Measurements from ENCODE around the gene CAPN10.
A peak's percentile ranks its signal among the peaks of the same experiment; 100 is the strongest.
"Not testable (repeated sequence)": the region's sequence is repeated elsewhere in the genome, so short reads cannot be mapped to it uniquely, and the experiment has no call there.

The CAPN10 gene, protein sequence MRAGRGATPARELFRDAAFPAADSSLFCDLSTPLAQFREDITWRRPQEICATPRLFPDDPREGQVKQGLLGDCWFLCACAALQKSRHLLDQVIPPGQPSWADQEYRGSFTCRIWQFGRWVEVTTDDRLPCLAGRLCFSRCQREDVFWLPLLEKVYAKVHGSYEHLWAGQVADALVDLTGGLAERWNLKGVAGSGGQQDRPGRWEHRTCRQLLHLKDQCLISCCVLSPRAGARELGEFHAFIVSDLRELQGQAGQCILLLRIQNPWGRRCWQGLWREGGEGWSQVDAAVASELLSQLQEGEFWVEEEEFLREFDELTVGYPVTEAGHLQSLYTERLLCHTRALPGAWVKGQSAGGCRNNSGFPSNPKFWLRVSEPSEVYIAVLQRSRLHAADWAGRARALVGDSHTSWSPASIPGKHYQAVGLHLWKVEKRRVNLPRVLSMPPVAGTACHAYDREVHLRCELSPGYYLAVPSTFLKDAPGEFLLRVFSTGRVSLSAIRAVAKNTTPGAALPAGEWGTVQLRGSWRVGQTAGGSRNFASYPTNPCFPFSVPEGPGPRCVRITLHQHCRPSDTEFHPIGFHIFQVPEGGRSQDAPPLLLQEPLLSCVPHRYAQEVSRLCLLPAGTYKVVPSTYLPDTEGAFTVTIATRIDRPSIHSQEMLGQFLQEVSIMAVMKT

GRCh38 chr2:240586198-240586918 is at the start of gene CAPN10:
TSS of gene CAPN10 (plus strand) at chr2:240586734. CDS start at chr2:240586912, 178 bp downstream.
- DNase-seq (ENCODE audit: low read depth in 1 of 2, low spot score in 1 of 2) = peak; percentile 89 to 93

DNA sequence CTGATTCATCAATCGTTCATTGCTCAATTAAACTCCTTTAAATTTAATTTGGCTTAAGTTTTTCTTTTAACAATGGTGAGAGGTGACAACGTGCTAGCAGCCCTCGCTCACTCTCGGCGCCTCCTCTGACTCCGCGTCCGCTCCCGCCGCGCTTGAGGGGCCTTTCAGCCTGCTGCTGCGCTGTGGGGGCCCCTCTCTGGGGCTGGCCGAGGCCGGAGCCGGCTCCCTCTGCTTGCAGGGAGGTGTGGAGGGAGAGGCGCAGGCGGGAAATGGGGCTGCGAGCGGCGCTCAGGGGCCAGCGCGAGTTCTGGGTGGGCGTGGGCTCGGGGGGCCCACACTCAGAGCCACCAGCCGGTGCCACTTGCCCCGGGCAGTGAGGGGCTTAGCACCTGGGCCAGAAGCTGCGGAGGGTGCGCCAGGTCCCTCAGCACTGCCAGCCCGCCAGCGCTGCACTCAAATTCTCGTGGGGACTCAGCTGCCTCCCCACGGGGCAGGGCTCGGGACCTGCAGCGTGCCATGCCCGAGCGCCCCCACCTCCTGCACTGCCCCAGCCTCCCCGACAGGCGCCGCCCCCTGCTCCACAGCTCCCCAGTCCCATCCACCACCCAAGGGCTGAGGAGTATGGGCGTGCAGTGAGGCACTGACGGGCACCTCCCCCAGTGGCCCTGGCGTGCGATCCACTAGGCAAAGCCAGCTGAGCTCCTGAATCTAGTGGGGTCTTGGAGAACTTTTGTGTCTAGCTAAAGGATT is 48.3 kb upstream of the CAPN10 start:
- DNase-seq (ENCODE audit: low read depth in 1 of 2, low spot score in 1 of 2) = no peak

GRCh38 chr2:240539101-240539500 is 47.4 kb upstream of the CAPN10 start:
- not testable (repeated sequence) for DNase-seq (ENCODE audit: low read depth in 1 of 2, low spot score in 1 of 2)

GRCh38 chr2:240539906-240540305 is 46.6 kb upstream of the CAPN10 start:
- no peak for DNase-seq (ENCODE audit: low read depth in 1 of 2, low spot score in 1 of 2)

GRCh38 chr2:240551288-240551687 is 35.2 kb upstream of the CAPN10 start:
- no peak for DNase-seq (ENCODE audit: low read depth in 1 of 2, low spot score in 1 of 2)

DNA sequence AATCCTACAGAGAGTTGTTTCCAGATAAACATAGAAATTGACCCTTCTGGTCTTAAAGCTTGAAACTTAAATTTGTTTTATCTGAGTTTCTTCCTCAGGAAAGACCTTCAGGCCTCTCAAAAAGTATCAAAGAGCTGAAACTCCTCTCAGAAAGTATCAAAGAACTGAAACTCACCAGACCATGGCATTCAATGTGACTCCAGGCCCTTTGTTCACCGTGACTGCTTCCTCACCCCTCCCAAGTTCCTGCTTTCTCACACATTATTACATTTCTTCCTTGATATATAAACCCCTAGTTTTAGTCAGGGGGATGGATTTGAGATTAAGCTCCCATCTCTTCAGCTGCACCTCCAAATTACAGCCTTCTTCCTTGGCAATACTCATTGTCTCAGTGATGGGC is 34.7 kb upstream of the CAPN10 start:
- DNase-seq (ENCODE audit: low read depth in 1 of 2, low spot score in 1 of 2) = no peak

- DNase-seq (ENCODE audit: low read depth in 1 of 2, low spot score in 1 of 2) = no peak
Measured at GRCh38 chr2:240553956-240554480, 32.5 kb upstream of the CAPN10 start.

DNA sequence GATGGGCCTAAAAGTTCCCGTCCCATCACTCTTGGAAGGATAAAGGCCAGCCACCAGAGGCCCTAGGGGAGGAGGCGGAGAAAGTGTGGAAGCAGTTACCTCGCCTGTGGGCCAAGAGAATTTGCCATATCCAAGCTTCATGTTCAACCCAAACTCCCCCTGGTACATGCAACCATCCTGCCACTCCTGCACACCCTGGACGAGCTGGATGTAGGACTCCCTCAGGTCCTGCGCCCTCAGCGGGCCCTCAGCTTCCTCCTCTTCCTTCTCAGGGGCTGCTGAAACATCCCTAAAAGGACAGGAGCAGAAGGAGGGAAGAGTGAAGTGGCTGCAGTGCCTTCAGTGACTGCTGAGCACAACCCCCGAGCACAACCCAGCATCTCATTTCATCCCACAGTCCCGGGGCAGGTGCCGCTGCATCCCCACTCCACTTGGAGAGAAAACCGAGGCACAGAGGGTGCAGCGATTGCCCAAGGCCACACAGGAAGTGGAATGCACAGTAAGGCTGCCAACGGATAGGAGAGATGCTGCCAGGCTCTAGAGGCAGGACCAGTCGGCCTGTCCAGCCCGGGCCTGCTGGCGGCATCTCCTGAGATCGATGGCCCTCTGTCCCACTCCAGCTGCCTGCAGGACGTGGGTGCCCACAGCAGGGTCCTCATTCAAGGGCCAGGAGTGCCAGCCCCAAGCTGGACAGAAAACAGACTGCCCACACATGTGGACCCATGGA is 31.6 kb upstream of the CAPN10 start:
- no peak for DNase-seq (ENCODE audit: low read depth in 1 of 2, low spot score in 1 of 2)

DNA sequence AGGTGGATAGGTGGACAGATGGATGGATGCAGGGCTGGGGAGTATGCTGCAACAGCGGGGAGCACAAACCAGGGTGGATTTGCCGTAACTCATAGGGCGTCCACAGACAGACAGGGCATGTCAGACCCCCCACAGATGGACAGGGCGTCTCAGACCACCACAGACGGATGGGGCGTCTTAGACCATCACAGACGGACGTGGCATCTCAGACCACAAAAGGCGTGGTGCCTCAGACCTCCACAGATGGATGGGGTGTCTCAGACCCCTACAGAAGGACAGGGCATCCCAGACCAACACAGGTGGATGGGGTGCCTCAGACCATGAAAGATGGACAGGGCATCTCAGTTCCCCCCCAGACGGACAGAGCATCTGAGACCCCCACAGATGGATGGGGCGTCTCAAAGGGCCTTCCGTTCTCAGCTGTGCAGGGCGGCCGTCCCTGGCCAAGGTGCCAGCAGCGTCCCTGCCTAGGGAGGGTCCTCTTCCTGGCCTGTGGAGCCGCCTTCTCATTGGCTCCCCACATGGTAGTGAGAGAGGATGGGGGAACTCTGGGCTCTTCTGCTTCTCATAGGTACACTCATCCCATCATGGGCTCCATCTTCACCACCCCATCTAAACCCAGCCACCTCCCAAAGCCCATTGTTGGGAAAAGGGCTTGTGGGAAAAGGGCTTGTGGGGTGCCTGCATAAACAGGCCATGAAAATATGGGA is 30.8 kb upstream of the CAPN10 start:
- DNase-seq (ENCODE audit: low read depth in 1 of 2, low spot score in 1 of 2) = no peak

DNA sequence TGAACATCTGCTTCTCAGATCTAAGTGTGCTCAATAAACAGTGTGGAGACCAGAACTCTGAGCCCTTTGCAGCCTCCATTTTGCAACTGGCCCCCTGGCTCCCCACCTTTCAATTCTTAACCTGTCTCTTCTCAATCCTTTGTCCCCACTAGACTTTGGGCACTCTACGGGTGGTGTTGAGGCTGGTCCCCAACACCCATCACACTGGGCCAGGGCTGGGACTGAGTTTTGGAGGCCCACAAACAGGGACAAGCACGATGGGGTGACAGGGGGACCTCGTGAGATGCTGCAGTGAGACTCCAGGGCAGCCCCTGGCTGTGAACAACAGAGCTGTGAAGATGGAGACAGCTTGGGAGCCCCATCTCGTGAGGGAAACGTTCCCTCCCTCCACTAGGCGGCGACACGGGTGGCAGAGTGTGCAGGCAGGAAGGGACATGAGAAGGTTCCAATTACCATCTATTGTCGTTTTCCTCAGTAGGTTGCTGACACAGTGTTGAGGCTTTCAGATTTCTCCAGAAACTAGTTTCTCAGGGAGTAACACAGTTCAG is 29.9 kb upstream of the CAPN10 start:
- DNase-seq (ENCODE audit: low read depth in 1 of 2, low spot score in 1 of 2) = peak; percentile 44 to 52

DNA sequence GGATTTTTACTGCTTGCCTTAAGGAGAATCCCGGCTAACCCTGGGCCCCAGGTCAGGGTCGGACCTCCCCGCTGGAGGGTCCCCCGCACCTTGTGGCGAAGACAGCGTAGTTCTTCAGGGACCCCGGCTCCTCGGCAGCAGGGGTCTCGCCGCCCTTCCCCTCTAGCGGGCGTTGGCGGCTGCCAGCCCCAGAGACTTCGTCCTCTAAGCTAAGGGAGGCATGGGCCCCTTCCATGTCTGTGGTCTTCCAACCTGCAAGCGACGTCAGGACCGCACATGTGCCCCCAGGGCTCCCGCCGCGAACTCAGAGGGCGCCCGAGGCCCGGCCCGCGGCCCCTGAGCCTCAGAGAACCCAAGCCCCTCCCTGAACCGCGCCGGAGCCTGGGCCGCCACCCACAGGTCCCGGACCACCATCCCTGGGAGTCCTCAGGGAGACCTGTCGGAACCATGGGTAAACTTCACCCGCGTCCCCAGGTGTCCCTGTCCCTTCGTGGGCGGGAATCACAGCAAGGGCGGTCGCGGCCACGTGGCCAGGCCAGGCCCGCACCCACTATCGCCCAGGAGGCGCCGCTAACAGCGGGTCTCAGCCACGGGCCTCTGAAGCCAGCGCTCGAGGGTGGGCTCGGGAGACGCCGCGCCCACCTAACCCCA is 29.3 kb upstream of the CAPN10 start:
- DNase-seq (ENCODE audit: low read depth in 1 of 2, low spot score in 1 of 2) = no peak

DNA sequence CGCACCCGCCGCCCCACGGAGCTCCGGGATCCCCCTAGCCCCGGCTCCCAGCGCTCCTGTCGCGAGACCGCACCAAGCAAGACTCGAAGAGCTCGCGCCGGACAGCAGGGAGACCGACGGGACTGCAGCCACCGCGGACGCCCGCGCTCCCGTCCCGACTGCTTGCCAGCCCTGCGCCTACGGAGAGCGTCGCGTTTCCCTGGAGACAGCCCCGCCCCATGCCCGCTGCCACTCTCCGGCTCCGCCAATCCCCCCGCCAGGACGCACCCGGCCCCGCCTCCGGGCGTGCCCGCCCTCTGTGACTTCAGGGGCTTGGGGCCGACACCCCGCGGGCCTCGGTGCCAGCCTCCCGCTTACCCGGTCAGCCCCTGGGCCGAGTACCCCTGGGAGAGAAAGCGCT is 28.7 kb upstream of the CAPN10 start, which contains the start of gene ANKMY1:
ANKMY1 (minus strand) TSS at position 181 of the 400 bp plus-strand sequence. CDS start 653 bp downstream, outside the sequence.
- peak in 1 of 2 donors; percentile 54 for DNase-seq (ENCODE audit: low read depth in 1 of 2, low spot score in 1 of 2)

DNA sequence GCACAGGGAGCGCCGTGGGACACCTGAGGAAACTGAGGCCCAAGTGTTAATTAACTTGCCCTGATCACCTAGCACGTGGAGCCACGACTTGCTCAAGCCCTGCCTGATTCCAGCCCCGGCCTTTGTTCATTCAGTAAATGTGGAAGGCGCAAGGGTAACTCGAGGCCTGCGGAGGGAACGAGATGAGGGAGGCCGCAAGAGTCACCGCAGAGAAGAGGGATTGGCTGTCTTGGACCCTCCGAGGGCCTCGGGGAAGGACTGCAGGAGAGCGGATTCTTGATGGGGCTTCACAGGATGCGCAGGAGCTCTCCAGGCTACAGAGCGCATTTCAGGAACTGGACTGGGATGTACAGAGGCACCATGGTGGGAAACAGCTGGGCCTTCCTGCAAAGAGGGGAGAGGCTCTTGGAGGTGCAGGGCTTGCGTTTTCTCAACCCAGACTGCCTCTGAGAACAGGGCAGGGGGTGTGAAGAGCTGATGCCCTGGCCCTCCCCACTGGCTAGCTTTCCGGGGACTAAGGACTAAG is 28.2 kb upstream of the CAPN10 start:
- no peak for DNase-seq (ENCODE audit: low read depth in 1 of 2, low spot score in 1 of 2)

DNA sequence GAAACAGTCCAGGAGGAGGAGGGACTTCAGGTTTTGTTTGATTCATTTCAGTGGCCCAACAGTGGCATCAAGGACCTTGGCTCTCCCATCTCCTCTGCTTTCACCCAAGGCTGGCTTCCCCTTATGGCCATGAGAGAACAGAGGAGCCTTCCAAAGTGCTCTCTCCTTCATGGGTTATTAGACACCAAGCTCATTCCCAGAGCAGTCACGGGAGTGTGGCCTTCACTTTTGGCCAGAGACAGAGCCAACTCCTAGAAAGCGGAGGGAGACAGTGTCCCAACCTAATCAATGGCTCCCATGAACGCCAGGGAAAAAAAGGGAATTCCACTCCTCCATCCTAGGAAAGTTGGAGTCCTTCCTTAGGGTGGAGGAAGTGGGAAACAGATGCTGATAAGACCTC is 27.2 kb upstream of the CAPN10 start:
- no peak for DNase-seq (ENCODE audit: low read depth in 1 of 2, low spot score in 1 of 2)

- peak; percentile 79 to 83 for DNase-seq (ENCODE audit: low read depth in 1 of 2, low spot score in 1 of 2)
Measured at GRCh38 chr2:240560084-240560479, 26.5 kb upstream of the CAPN10 start, which contains the start of gene DUSP28. TSS of gene DUSP28 (plus strand) at chr2:240560357. CDS start at chr2:240560685, 328 bp downstream.

GRCh38 chr2:240560480-240561324 is 25.8 kb upstream of the CAPN10 start:
- peak; percentile 99 to 100 for DNase-seq (ENCODE audit: low read depth in 1 of 2, low spot score in 1 of 2)

DNA sequence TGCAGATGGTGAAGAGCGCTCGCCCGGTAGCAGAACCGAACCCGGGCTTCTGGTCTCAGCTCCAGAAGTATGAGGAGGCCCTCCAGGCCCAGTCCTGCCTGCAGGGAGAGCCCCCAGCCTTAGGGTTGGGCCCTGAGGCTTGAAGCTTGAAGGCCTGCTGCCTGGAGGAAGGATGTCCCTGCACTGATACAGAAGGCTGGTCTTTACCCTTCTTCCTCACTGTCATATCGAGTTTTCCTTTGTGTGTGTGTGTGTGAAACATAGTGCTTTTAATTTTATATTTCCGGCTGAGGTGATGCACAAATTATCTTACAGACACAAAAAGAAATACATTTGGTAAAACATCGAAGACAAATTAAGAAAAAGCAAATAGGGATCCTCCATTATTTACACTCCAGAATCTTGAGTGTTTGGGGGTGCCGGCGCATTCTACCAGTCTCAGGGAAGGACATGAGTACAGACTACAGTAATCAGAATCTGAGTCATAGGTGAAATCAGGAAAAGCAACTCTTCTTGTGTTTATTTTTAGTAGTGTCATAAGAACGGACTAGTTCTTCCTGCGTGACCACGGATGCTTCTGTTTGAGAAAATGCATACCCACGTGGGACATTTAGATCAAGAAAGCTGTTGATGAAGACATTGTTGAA is 25.1 kb upstream of the CAPN10 start:
- no peak for DNase-seq (ENCODE audit: low read depth in 1 of 2, low spot score in 1 of 2)

Measured in stimulated activated CD4-positive, alpha-beta T cell treated with anti-CD3 and anti-CD28 coated beads, Interleukin-15, amount 100 ng/mL, for 1 hour (primary cell).